GM13976 (cell line): ENCODE measurements around the gene U2SURP.

ENCODE experiments used
- DNase-seq: peaks from one replicate; pipeline ENCODE4 v3.0.0; 2012; ENCODE audit warnings: low spot score
- in situ Hi-C: fragments of 300-500 bp; cut with MboI; formaldehyde crosslinking; loops from one replicate; pipeline ENCODE4 v1.12.0; 2022; ENCODE audit warnings: low sequenced_read_pairs, mixed read lengths, inconsistent platforms; ENCODE audit not compliant: unreplicated experiment
- TF ChIP-seq, protein P1 (sequence below): IDR thresholded peaks from 2 replicates; pipeline ENCODE4 v1.5.1; 2012; ENCODE audit warnings: borderline replicate concordance, mild to moderate bottlenecking; ENCODE audit not compliant: insufficient read depth; ENCODE audit errors: extremely low read depth, missing control alignments, control extremely low read depth

U2SURP gene

GRCh38 chr3:142961539-142961938 is 39.8 kb upstream of the U2SURP start:
- DNase-seq: no peak
- TF ChIP-seq, protein P1, sequence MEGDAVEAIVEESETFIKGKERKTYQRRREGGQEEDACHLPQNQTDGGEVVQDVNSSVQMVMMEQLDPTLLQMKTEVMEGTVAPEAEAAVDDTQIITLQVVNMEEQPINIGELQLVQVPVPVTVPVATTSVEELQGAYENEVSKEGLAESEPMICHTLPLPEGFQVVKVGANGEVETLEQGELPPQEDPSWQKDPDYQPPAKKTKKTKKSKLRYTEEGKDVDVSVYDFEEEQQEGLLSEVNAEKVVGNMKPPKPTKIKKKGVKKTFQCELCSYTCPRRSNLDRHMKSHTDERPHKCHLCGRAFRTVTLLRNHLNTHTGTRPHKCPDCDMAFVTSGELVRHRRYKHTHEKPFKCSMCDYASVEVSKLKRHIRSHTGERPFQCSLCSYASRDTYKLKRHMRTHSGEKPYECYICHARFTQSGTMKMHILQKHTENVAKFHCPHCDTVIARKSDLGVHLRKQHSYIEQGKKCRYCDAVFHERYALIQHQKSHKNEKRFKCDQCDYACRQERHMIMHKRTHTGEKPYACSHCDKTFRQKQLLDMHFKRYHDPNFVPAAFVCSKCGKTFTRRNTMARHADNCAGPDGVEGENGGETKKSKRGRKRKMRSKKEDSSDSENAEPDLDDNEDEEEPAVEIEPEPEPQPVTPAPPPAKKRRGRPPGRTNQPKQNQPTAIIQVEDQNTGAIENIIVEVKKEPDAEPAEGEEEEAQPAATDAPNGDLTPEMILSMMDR: no peak
- in situ Hi-C loops: no loop called here

DNA sequence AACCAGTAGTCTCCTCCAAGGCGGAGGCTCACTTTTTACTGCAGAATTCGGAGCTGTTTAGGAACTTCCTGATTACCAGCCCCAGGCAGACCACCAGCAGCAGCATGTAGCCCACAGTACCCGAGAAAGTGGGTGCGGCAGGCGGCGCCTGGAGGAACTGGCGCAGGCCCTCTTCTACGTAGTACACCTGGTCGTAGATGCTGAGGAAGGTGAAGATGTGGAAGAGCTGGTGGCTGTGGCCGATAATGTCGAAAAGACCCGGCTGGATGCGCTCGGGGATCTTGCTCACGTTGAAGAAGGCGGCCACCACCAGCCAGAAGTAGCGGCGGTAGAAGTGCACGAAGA is 39.2 kb upstream of the U2SURP start:
- in situ Hi-C loops: no loop called here
- TF ChIP-seq, protein P1: no peak
- no peak for DNase-seq

DNA sequence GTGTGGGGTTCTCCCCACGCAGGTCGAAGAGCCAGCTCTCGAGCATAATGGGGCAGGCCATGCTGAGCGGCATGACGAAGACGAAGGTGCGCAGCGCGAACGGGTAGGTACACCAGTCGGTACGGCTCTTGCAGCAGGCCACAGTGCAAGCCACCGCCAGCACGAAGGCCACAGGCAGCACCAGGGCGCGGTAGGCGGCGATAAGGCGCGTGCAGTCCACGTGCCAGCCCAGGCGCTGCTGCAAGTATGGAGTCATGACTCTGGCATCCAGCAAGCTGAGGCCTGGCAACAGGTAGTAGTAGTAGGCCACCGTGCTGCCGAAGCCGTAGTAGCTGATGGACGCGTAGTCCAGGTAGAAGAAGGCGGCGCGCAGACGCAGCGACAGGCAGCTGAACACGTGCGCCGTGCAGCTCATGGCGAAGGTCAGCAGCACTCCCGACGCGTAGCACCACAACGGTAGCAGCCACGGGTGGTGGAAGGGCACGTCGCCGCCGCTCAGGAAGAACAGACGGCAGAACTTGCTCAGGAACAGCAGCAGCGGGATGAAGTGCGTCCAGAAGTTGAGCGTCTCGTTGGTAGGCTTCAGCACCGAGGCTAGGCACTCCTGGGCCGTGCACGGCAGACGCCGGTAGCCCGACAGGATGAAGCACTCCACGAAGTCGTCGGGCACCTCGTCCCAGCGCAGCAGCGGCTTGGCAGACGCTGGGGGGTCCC is 38.7 kb upstream of the U2SURP start:
- no peak for DNase-seq
- in situ Hi-C loops: no loop called here

DNA sequence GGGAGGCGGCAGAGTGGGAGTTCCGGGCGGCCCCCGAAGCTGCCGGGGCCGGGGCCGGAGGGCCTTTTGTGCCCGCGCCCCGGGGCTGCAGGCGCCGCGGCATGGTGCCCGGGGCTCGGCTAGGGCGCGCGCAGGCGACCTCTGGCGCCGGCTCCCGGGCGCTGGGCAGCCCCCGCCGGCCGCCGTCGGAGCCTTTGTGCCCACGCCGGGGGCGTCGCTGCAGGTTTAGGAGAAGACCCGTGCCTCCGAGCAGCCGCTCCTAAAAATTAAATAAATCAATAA is 38.2 kb upstream of the U2SURP start:
- no peak for DNase-seq
- in situ Hi-C loops: no loop called here
- TF ChIP-seq, protein P1: no peak

More for the DNA sequence above, 38.7 kb upstream of the U2SURP start:
- TF ChIP-seq, protein P1: no peak

- DNase-seq: peak; percentile 59
- TF ChIP-seq, protein P1: no peak
- in situ Hi-C loops: no loop called here
Measured at GRCh38 chr3:142963516-142964448, 37.6 kb upstream of the U2SURP start, which contains the start of gene PAQR9. PAQR9 (minus strand) TSS chr3:142963674; CDS start chr3:142963336, 338 bp downstream.

- TF ChIP-seq, protein P1: no peak
Measured at GRCh38 chr3:142965581-142965980, 35.8 kb upstream of the U2SURP start.

More at GRCh38 chr3:142965581-142965980, 35.8 kb upstream of the U2SURP start:
- in situ Hi-C loops: no loop called here
- DNase-seq: no peak
